NCI-H2171 treated with DMSO at 0.1 percent for 48 hours (cell line): ENCODE results near the gene WDR59.
A peak's percentile ranks its signal among the peaks of the same experiment; 100 is the strongest.
"Not testable (repeated sequence)": the region's sequence is repeated elsewhere in the genome, so short reads cannot be mapped to it uniquely, and the experiment has no call there.

Experiments used
- DNase-seq: peaks from one replicate; lab custom pipeline; 2025; lab: John Stamatoyannopoulos, UW

The WDR59 gene

GRCh38 chr16:75011634-75012307 lies 26.8 kb upstream of the WDR59 start:
- DNase-seq = peak; percentile 19

GRCh38 chr16:75010427-75010826 lies 25.5 kb upstream of the WDR59 start:
- no peak for DNase-seq

GRCh38 chr16:75007443-75007842 lies 22.5 kb upstream of the WDR59 start:
- no peak for DNase-seq

GRCh38 chr16:75005697-75006096 lies 20.8 kb upstream of the WDR59 start:
- DNase-seq = no peak

GRCh38 chr16:75004460-75004859 lies 19.5 kb upstream of the WDR59 start:
- no peak for DNase-seq

GRCh38 chr16:75003931-75004330 lies 19.0 kb upstream of the WDR59 start:
- DNase-seq = no peak

GRCh38 chr16:75002474-75002873 lies 17.6 kb upstream of the WDR59 start:
- DNase-seq = no peak

- DNase-seq = no peak
Measured at GRCh38 chr16:75000481-75001081, 15.7 kb upstream of the WDR59 start.

- peak; percentile 61 for DNase-seq
Measured at GRCh38 chr16:74999609-75000480, 14.9 kb upstream of the WDR59 start.

- no peak for DNase-seq
Measured at GRCh38 chr16:74999219-74999608, 14.3 kb upstream of the WDR59 start.

- DNase-seq = peak; percentile 68
Measured at GRCh38 chr16:74998481-74999218, 13.7 kb upstream of the WDR59 start, which contains the start of gene ZNRF1. TSS of gene ZNRF1 (plus strand) at chr16:74999024. CDS start at chr16:74999672, 648 bp downstream.

- no peak for DNase-seq
Measured at GRCh38 chr16:74997042-74997491, 12.1 kb upstream of the WDR59 start.

- no peak for DNase-seq
Measured at GRCh38 chr16:74995986-74996385, 11.1 kb upstream of the WDR59 start.

GRCh38 chr16:74991593-74992403 lies 6.9 kb upstream of the WDR59 start:
- no peak for DNase-seq

GRCh38 chr16:74991268-74991592 lies 6.3 kb upstream of the WDR59 start:
- DNase-seq = no peak

GRCh38 chr16:74990832-74991231 lies 5.9 kb upstream of the WDR59 start:
- DNase-seq = no peak

GRCh38 chr16:74989864-74990263 lies 4.9 kb upstream of the WDR59 start:
- DNase-seq = not testable (repeated sequence)

GRCh38 chr16:74987027-74987681 lies 2.2 kb upstream of the WDR59 start:
- DNase-seq = no peak

- no peak for DNase-seq
Measured at GRCh38 chr16:74984194-74984528, 762 bp downstream of the WDR59 start.

GRCh38 chr16:74982256-74982655 lies 2.7 kb downstream of the WDR59 start:
- no peak for DNase-seq

GRCh38 chr16:74975591-74975990 lies 9.3 kb downstream of the WDR59 start:
- no peak for DNase-seq
